Stimulated activated CD4-positive, alpha-beta T cell treated with anti-CD3 and anti-CD28 coated beads, Interleukin-1b, Interleukin-23, amount 100 ng/mL, for 4 hours (primary cell): Measurements from ENCODE around the gene PTCH1.

Experiments
- DNase-seq, 2 donors: peaks; one replicate each; pipeline ENCODE4 v3.0.0-alpha.2; 2020; ENCODE audit warnings: low read depth in 2 of 2

The PTCH1 gene

GRCh38 chr9:95512709-95513095, 4.1 kb downstream of the PTCH1 start:
- DNase-seq, result no peak

- no peak for DNase-seq
Measured at GRCh38 chr9:95511952-95512708, 4.6 kb downstream of the PTCH1 start.

GRCh38 chr9:95511616-95511931, 5.2 kb downstream of the PTCH1 start:
- DNase-seq, result no peak

- peak; percentile 77 to 81 for DNase-seq
Measured at GRCh38 chr9:95510709-95511615, 5.8 kb downstream of the PTCH1 start.

GRCh38 chr9:95509851-95510708, 6.7 kb downstream of the PTCH1 start:
- DNase-seq, result no peak

- no peak for DNase-seq
Measured at GRCh38 chr9:95508968-95509850, 7.6 kb downstream of the PTCH1 start.

- no peak for DNase-seq
Measured at GRCh38 chr9:95508242-95508967, 8.4 kb downstream of the PTCH1 start.

- DNase-seq, result no peak
Measured at GRCh38 chr9:95507464-95508241, 9.1 kb downstream of the PTCH1 start.

GRCh38 chr9:95506678-95507463, 9.9 kb downstream of the PTCH1 start:
- no peak for DNase-seq

- DNase-seq, result no peak
Measured at GRCh38 chr9:95506428-95506677, 10.4 kb downstream of the PTCH1 start.

- DNase-seq, result no peak
Measured at GRCh38 chr9:95505717-95506427, 10.9 kb downstream of the PTCH1 start.

GRCh38 chr9:95505072-95505716, 11.6 kb downstream of the PTCH1 start:
- DNase-seq, result no peak

- DNase-seq, result no peak
Measured at GRCh38 chr9:95504053-95504963, 12.5 kb downstream of the PTCH1 start.

GRCh38 chr9:95503369-95503768, 13.4 kb downstream of the PTCH1 start:
- DNase-seq, result no peak

GRCh38 chr9:95502248-95502647, 14.5 kb downstream of the PTCH1 start:
- no peak for DNase-seq

- DNase-seq, result no peak
Measured at GRCh38 chr9:95499847-95500246, 16.9 kb downstream of the PTCH1 start.
